ENCODE measurements around the gene TCF12. TPM values are rescaled to one million over a fixed set of nuclear protein-coding genes. Genes with fewer than 3 reads are reported as not detected.

The TCF12 gene
- total RNA-seq, 1 donor from 2014 or later: 68.9 TPM

GRCh38 chr15:57288926-57289580 is 370.6 kb downstream of the TCF12 start:
- H3K4me3 ChIP-seq (ENCODE audit: low read depth, low read length): no peak overlapping the region
- DNase-seq (ENCODE audit: low read depth): no peak
- TF ChIP-seq CTCF (conservative IDR thresholded peaks at IDR 0.05; ENCODE audit: low read depth, low read length): no peak

GRCh38 chr15:57290187-57290586 is 371.7 kb downstream of the TCF12 start:
- H3K4me3 ChIP-seq (ENCODE audit: low read depth, low read length): no peak overlapping the region
- no peak for TF ChIP-seq CTCF (conservative IDR thresholded peaks at IDR 0.05; ENCODE audit: low read depth, low read length)
- DNase-seq (ENCODE audit: low read depth): no peak

GRCh38 chr15:57290826-57291225 is 372.4 kb downstream of the TCF12 start:
- no peak for TF ChIP-seq CTCF (conservative IDR thresholded peaks at IDR 0.05; ENCODE audit: low read depth, low read length)
- no peak for DNase-seq (ENCODE audit: low read depth)
- H3K4me3 ChIP-seq (ENCODE audit: low read depth, low read length): no peak overlapping the region

GRCh38 chr15:57296473-57297162 is 378.2 kb downstream of the TCF12 start:
- no peak overlapping the region for H3K4me3 ChIP-seq (ENCODE audit: low read depth, low read length)
- DNase-seq (ENCODE audit: low read depth): no peak
- TF ChIP-seq CTCF (conservative IDR thresholded peaks at IDR 0.05; ENCODE audit: low read depth, low read length): no peak

GRCh38 chr15:57297163-57297593 is 378.7 kb downstream of the TCF12 start:
- DNase-seq (ENCODE audit: low read depth): no peak
- no peak for TF ChIP-seq CTCF (conservative IDR thresholded peaks at IDR 0.05; ENCODE audit: low read depth, low read length)
- H3K4me3 ChIP-seq (ENCODE audit: low read depth, low read length): no peak overlapping the region

GRCh38 chr15:57297630-57298029 is 379.2 kb downstream of the TCF12 start:
- TF ChIP-seq CTCF (conservative IDR thresholded peaks at IDR 0.05; ENCODE audit: low read depth, low read length): no peak
- DNase-seq (ENCODE audit: low read depth): no peak
- no peak overlapping the region for H3K4me3 ChIP-seq (ENCODE audit: low read depth, low read length)

- no peak for DNase-seq (ENCODE audit: low read depth)
- H3K4me3 ChIP-seq (ENCODE audit: low read depth, low read length): no peak overlapping the region
- no peak for TF ChIP-seq CTCF (conservative IDR thresholded peaks at IDR 0.05; ENCODE audit: low read depth, low read length)
Observed at GRCh38 chr15:57298204-57298603, 379.8 kb downstream of the TCF12 start.
